A549 (cell line): ENCODE measurements around the gene EGFL8.

ENCODE experiments used
- BCL3 ChIP-seq: fragments of >200 bp; sonication (Bioruptor Twin); formaldehyde crosslinking; IDR thresholded peaks from 3 replicates; pipeline ENCODE4 v1.6.1; 2016
- BHLHE40 ChIP-seq: IDR thresholded peaks from 2 replicates; pipeline ENCODE4 v1.6.1; 2012; ENCODE audit warnings: low read depth, low read length, inconsistent platforms
- CBX2 ChIP-seq: fragments of 200-600 bp; sonication (generic); IDR thresholded peaks from 2 replicates; pipeline ENCODE4 v1.6.1; 2016; ENCODE audit warnings: low read depth, mild to moderate bottlenecking, borderline replicate concordance
- CBX8 ChIP-seq: fragments of 200-600 bp; sonication (generic); IDR thresholded peaks from 2 replicates; pipeline ENCODE4 v1.6.1; 2016
- CEBPB ChIP-seq, 2 experiments: fragments of >200 bp in 1 of 2; sonication (Bioruptor Twin) in 1 of 2; formaldehyde crosslinking in 1 of 2; IDR thresholded peaks; 2 replicates each; pipeline ENCODE4 v1.6.1; 2012 to 2016
- CTCF ChIP-seq: fragments of >200 bp; sonication (Bioruptor Twin); formaldehyde crosslinking; IDR thresholded peaks from 3 replicates; pipeline ENCODE4 v1.5.1; 2016
- EP300 ChIP-seq, 2 experiments: fragments of >200 bp; sonication (Bioruptor Twin); formaldehyde crosslinking; IDR thresholded peaks; 2 replicates in 1 of 2; 3 replicates in 1 of 2; pipeline ENCODE4 v1.6.1; 2016 to 2017
- ESRRA ChIP-seq: fragments of 150-350 bp; IDR thresholded peaks from 2 replicates; pipeline ENCODE4 v1.6.1; 2014; ENCODE audit warnings: mild to moderate bottlenecking, low read length, borderline replicate concordance
- HDAC2 ChIP-seq: fragments of 200-600 bp; sonication (generic); IDR thresholded peaks from 2 replicates; pipeline ENCODE4 v1.6.1; 2016
- JUNB ChIP-seq: fragments of >200 bp; sonication (Bioruptor Twin); formaldehyde crosslinking; IDR thresholded peaks from 2 replicates; pipeline ENCODE4 v1.6.1; 2016
- MAZ ChIP-seq: fragments of 150-350 bp; IDR thresholded peaks from 2 replicates; pipeline ENCODE4 v1.6.1; 2014; ENCODE audit warnings: antibody characterized with exemption, low read depth, low read length, borderline replicate concordance
- POLR2A ChIP-seq: IDR thresholded peaks from 2 replicates; pipeline ENCODE4 v1.6.1; 2012; ENCODE audit warnings: mild to moderate bottlenecking, low read length
- RAD21 ChIP-seq, 2 experiments: fragments of >200 bp in 1 of 2; sonication (Bioruptor Twin) in 1 of 2; formaldehyde crosslinking in 1 of 2; IDR thresholded peaks in 1 of 2; conservative IDR thresholded peaks in 1 of 2; 2 replicates in 1 of 2; 3 replicates in 1 of 2; pipeline ENCODE4 v1.6.1; 2012 to 2018; ENCODE audit warnings: inconsistent platforms in 1 of 2
- USF2 ChIP-seq: fragments of 450-650 bp; IDR thresholded peaks from 2 replicates; pipeline ENCODE4 v1.6.1; 2014; ENCODE audit warnings: antibody characterized with exemption

- TF ChIP-seq HDAC2 (no peak), CTCF (no peak), BCL3 (no peak), EP300 (IDR thresholded peaks at IDR 0.05) (no peak), JUNB (no peak), RAD21 (conservative IDR thresholded peaks at IDR 0.05 in 1 of 2, IDR thresholded peaks at IDR 0.05 in 1 of 2) (no peak), POLR2A (no peak), ESRRA (no peak), USF2 (no peak), CBX8 (no peak), MAZ (no peak), BHLHE40 (no peak), CEBPB (IDR thresholded peaks at IDR 0.05) (no peak), CBX2 (no peak)
Measured at GRCh38 chr6:32213649-32214048, 49.3 kb downstream of the EGFL8 start.
